RWPE2 (cell line): ENCODE measurements around the gene DUSP2.
A peak's percentile ranks its signal among the peaks of the same experiment; 100 is the strongest.

Experiments
- ATAC-seq: fragments of 200-7000 bp; cut with Tn5 transposase; 3 replicates; pipeline ENCODE4 v1.9.1; 2021; ENCODE audit warnings: low read depth
- DNase-seq: peaks from one replicate; pipeline ENCODE4 v3.0.0-alpha.2; 2020; ENCODE audit warnings: low spot score
- H3K27ac ChIP-seq: fragments of 450-650 bp; 2 replicates; pipeline ENCODE4 v1.5.1; 2017; ENCODE audit warnings: mild to moderate bottlenecking; ENCODE audit not compliant: poor library complexity, severe bottlenecking
- H3K27me3 ChIP-seq: fragments of 250-450 bp; sonication (Bioruptor Pico); 2 replicates; pipeline ENCODE4 v1.5.1; 2021; ENCODE audit warnings: mild to moderate bottlenecking, moderate library complexity; ENCODE audit not compliant: insufficient read depth, poor library complexity, severe bottlenecking
- H3K36me3 ChIP-seq: fragments of 250-450 bp; sonication (Bioruptor Pico); 2 replicates; pipeline ENCODE4 v1.5.1; 2020; ENCODE audit warnings: low read depth, mild to moderate bottlenecking, moderate library complexity
- H3K4me1 ChIP-seq: fragments of 250-450 bp; sonication (Bioruptor Pico); 2 replicates; pipeline ENCODE4 v1.5.1; 2021; ENCODE audit warnings: mild to moderate bottlenecking, moderate library complexity; ENCODE audit not compliant: insufficient read depth, poor library complexity, severe bottlenecking
- H3K4me3 ChIP-seq: fragments of 250-450 bp; sonication (Bioruptor Pico); 2 replicates; pipeline ENCODE4 v1.5.1; 2021; ENCODE audit warnings: mild to moderate bottlenecking, moderate library complexity; ENCODE audit not compliant: severe bottlenecking
- H3K9me3 ChIP-seq: fragments of 250-450 bp; sonication (Bioruptor Pico); 2 replicates; pipeline ENCODE4 v1.5.1; 2021; ENCODE audit warnings: mild to moderate bottlenecking, moderate library complexity; ENCODE audit not compliant: severe bottlenecking
- TF ChIP-seq, protein P1 (sequence below): fragments of 450-650 bp; IDR thresholded peaks from one replicate; pipeline ENCODE4 v1.5.1; 2017; ENCODE audit warnings: mild to moderate bottlenecking, moderate library complexity; ENCODE audit not compliant: poor library complexity, severe bottlenecking

The DUSP2 gene

GRCh38 chr2:96117701-96118588 is 27.3 kb downstream of the DUSP2 start:
- TF ChIP-seq, protein P1, sequence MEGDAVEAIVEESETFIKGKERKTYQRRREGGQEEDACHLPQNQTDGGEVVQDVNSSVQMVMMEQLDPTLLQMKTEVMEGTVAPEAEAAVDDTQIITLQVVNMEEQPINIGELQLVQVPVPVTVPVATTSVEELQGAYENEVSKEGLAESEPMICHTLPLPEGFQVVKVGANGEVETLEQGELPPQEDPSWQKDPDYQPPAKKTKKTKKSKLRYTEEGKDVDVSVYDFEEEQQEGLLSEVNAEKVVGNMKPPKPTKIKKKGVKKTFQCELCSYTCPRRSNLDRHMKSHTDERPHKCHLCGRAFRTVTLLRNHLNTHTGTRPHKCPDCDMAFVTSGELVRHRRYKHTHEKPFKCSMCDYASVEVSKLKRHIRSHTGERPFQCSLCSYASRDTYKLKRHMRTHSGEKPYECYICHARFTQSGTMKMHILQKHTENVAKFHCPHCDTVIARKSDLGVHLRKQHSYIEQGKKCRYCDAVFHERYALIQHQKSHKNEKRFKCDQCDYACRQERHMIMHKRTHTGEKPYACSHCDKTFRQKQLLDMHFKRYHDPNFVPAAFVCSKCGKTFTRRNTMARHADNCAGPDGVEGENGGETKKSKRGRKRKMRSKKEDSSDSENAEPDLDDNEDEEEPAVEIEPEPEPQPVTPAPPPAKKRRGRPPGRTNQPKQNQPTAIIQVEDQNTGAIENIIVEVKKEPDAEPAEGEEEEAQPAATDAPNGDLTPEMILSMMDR, result no peak
- H3K27ac ChIP-seq, result no peak overlapping the region
- ATAC-seq (peak; percentile 28; the same call in 1 of the 3 replicates), DNase-seq (peak; percentile 47)
- H3K9me3 ChIP-seq, result no peaks in the 10 kb centered on the region
- H3K27me3 ChIP-seq, result no peaks in the 10 kb centered on the region
- no peak overlapping the region for H3K4me3 ChIP-seq
- H3K36me3 ChIP-seq, result no peaks in the 10 kb centered on the region
- H3K4me1 ChIP-seq, result no peaks in the 10 kb centered on the region

DNA sequence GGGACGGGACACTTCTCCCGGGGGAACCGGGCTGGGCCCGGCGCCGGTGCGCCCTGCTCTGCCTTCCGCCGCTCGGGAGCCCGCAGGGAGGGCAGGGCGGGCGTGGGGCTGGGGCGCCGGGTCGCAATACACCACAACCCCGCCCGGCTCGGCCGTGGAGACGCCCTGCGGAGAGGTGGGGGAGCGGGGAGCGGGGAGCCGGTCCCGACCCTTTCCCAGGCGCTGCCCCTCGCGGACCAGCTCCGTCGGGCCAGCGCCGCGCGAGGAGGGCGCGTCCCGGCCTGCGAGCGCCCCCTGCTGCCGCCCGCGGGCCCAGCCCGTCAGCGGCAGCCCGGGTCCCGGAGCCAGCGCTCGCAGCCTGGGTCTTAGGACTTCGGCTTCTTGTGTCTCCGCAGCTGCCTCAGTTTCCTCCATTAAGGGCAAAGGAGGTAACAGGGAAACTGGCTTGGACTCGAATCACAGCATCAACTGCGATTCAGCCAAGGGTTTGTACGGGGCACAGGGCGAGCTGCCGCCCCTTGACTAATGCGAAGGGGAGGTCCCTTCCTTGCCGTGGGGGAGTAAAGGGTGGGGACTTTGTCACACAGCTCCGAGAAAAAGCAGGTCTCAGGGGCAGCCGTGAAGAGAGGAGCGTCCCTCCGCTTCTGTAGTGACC is 28.2 kb downstream of the DUSP2 start:
- H3K27me3 ChIP-seq, result no peaks in the 10 kb centered on the region
- no peaks in the 10 kb centered on the region for H3K4me1 ChIP-seq
- no peaks in the 10 kb centered on the region for H3K36me3 ChIP-seq
- H3K9me3 ChIP-seq, result no peaks in the 10 kb centered on the region
- TF ChIP-seq, protein P1, result peak; percentile 95
- peak overlapping the region; percentile 46 for H3K4me3 ChIP-seq
- ATAC-seq, result peak; percentile 69
- H3K27ac ChIP-seq, result no peak overlapping the region
- peak; percentile 24 for DNase-seq

DNA sequence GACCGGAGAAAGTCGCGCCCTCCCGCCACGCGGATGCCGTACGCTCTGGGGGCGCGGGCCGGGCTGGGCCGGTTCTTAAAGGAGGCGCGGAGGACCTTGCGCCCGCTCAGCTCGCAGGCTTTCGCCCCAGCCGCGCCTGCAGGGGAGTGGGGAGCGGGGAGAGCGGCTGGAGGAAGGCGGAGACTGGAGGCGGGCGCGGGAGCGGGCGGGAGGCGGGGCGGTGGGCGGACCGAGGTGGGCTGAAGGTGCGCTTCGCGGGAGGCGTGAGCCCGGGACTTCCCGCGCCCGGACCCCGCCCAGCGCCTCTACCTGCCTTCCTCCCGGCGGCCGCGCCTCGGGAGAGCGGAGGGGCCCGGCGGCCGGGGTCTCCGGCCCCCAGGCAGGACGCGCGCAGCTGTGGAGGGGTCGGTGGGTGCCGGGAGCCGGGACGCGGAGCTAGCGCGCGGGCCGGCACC is 28.8 kb downstream of the DUSP2 start, which contains the start of gene ADRA2B:
TSS of gene ADRA2B (minus strand) at position 148 of the 455 bp plus-strand sequence. CDS start 422 bp downstream, outside the sequence.
- no peaks in the 10 kb centered on the region for H3K9me3 ChIP-seq

GRCh38 chr2:96115631-96116423 is 29.4 kb downstream of the DUSP2 start:
- TF ChIP-seq, protein P1, result no peak
- no peaks in the 10 kb centered on the region for H3K4me1 ChIP-seq
- no peaks in the 10 kb centered on the region for H3K9me3 ChIP-seq
- ATAC-seq, result peak; percentile 4; the same call in 2 of the 3 replicates
- H3K27ac ChIP-seq, result no peak overlapping the region
- H3K27me3 ChIP-seq, result no peaks in the 10 kb centered on the region
- no peaks in the 10 kb centered on the region for H3K36me3 ChIP-seq
- DNase-seq, result peak; percentile 35
- H3K4me3 ChIP-seq, result peak overlapping the region; percentile 46

More for the DNA sequence above, 28.8 kb downstream of the DUSP2 start, which contains the start of gene ADRA2B:
- no peaks in the 10 kb centered on the region for H3K27me3 ChIP-seq
- peak within 1 kb of the TSS; percentile 46 for H3K4me3 ChIP-seq
- no peaks in the 10 kb centered on the region for H3K4me1 ChIP-seq
- ATAC-seq (peak; percentile 68), DNase-seq (no peak)
- TF ChIP-seq, protein P1, result no peak
- no peak within 1 kb of the TSS for H3K27ac ChIP-seq
- no peaks in the 10 kb centered on the region for H3K36me3 ChIP-seq
